ENCODE results near the gene PRUNE2. TPM values are rescaled to one million over a fixed set of nuclear protein-coding genes. Genes with fewer than 3 reads are reported as not detected.

PRUNE2 gene
- total RNA-seq, 4 donors from 2014 or later, result 3.6 to 16.2 (median 6.4) TPM

DNA sequence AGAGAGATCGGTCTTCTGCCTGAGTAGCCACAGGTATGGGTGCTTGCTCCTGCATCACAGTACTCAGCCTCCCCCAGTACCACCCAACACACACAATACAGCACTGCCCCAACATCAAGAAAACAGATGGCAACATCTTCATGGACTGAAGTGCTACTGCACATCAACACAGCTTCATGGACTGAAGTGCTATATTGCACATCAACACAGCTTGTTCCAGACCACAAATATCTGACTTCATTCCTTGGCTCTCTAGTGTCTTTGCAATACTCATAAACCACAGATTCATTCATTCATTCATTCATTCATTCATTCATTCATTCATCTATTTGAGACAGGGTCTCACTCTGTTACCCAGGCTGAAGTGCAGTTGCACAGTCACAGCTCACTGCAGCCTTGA, 172.8 kb downstream of the PRUNE2 start:
- H3K36me3 ChIP-seq, result no peaks in the 10 kb centered on the region
- WGBS, result 100% methylated on average over 1 of the region's 1 CpG
- H3K27ac ChIP-seq, result no peak overlapping the region
- no peak overlapping the region for H3K4me3 ChIP-seq
- H3K27me3 ChIP-seq, result no peaks in the 10 kb centered on the region
- DNase-seq (ENCODE audit: low spot score in 2 of 2), result no peak
- no peaks in the 10 kb centered on the region for H3K4me1 ChIP-seq
- TF ChIP-seq POLR2AphosphoS5 (IDR thresholded peaks at IDR 0.05) (no peak), POLR2A (IDR thresholded peaks at IDR 0.05) (no peak), EP300 (IDR thresholded peaks at IDR 0.05) (no peak), CTCF (IDR thresholded peaks at IDR 0.05) (no peak)
- no peaks in the 10 kb centered on the region for H3K9me3 ChIP-seq

DNA sequence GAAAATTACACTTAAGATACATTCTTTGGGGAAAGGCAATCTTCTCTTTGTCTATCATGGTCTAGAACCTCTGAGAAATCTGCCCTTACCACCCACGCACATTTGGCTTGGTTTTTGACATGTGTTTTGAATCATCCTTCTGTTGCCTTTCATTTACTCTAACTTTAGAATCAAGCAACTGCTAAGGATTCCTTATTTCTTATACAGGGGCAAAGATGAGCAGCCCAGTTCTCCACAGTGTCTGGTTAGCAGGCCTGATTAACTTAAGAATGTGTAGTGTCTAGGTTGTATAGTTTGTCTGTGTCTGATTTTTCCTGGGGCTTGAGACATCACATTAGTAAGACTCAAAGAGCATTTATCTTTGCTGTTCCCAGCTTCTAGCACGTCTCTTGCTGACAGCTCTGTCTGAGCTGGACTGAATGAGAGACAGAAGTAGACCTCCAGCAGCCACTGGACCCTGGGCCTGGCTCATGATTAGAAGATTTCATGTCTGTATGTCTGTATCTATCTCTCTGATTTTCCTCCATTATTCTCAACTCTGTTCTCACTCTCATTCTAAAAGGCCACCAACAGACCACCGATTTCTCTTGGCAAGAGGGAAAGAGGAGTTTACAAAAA, 173.5 kb downstream of the PRUNE2 start:
- WGBS, result 36% methylated on average over 3 of the region's 3 CpGs
- Histone ChIP-seq H3K9me3 (no peaks in the 10 kb centered on the region), H3K27me3 (no peaks in the 10 kb centered on the region), H3K4me3 (no peak overlapping the region), H3K27ac (no peak overlapping the region), H3K4me1 (no peaks in the 10 kb centered on the region), H3K36me3 (no peaks in the 10 kb centered on the region)
- TF ChIP-seq EP300 (IDR thresholded peaks at IDR 0.05) (no peak), CTCF (IDR thresholded peaks at IDR 0.05) (no peak), POLR2AphosphoS5 (IDR thresholded peaks at IDR 0.05) (no peak), POLR2A (IDR thresholded peaks at IDR 0.05) (no peak)
- DNase-seq (ENCODE audit: low spot score in 2 of 2), result no peak

DNA sequence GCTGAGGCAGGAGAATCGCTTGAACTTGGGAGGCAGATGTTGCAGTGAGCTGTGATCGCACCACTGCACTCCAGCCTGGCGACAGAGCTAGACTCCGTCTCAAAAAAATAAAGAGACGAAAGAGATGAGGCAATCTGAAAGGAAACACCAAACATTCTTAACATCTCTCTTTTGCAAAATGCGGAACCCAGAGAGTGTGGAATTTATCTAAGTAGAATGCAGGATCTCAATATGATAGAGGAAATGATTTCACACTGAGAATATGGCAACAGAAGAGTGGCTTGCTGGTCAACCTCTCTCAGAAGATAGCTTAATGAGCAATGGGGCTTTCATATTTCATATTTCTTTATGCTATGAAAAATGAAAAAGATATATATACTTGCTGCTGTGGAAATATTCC, 175.1 kb downstream of the PRUNE2 start:
- no peak for DNase-seq (ENCODE audit: low spot score in 2 of 2)
- 85% methylated on average over 6 of the region's 6 CpGs for WGBS
- no peaks in the 10 kb centered on the region for H3K36me3 ChIP-seq
- no peaks in the 10 kb centered on the region for H3K27me3 ChIP-seq
- H3K4me1 ChIP-seq, result no peaks in the 10 kb centered on the region
- TF ChIP-seq POLR2AphosphoS5 (IDR thresholded peaks at IDR 0.05) (no peak), EP300 (IDR thresholded peaks at IDR 0.05) (no peak), POLR2A (IDR thresholded peaks at IDR 0.05) (no peak), CTCF (IDR thresholded peaks at IDR 0.05) (no peak)
- H3K4me3 ChIP-seq, result no peak overlapping the region
- H3K9me3 ChIP-seq, result no peaks in the 10 kb centered on the region
- no peak overlapping the region for H3K27ac ChIP-seq

DNA sequence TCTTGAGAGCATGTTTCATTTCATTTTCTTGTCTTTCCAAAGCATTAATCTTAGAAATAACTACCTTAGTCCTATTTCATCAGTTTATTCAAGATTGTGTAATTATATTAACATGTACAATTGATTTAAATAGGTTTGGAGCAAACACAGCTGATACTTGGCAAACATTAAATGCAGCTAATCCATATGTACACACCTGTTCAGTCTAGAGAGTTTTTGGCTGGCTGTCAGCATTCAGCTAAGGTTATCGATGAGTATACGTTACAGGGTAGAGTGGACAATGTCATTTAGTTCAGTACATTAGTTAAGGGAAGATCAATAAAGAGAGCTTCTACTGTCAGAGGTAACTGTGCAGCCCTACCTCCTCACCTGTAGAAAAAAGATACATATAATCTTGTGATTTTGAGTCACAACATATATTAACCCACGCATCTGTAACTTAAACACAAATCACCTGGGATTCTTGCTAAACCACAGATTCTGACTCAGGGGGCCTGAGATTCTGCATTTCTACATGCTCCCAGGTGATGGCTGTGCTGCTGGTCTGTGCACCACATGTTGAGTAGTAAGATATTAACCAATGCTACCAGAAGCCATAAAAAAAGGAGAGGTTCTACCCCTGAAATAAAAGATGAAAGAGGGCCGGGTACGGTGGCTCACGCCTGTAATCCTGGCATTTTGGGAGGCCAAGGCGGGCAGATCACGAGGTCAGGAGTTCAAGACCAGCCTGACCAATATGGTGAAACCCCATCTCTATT, 175.8 kb downstream of the PRUNE2 start:
- no peak for TF ChIP-seq CTCF (IDR thresholded peaks at IDR 0.05)
- TF ChIP-seq POLR2A (IDR thresholded peaks at IDR 0.05), result no peak
- no peak for TF ChIP-seq EP300 (IDR thresholded peaks at IDR 0.05)
- TF ChIP-seq POLR2AphosphoS5 (IDR thresholded peaks at IDR 0.05), result no peak
- Histone ChIP-seq H3K9me3 (no peaks in the 10 kb centered on the region), H3K27me3 (no peaks in the 10 kb centered on the region), H3K4me3 (no peak overlapping the region), H3K27ac (no peak overlapping the region), H3K4me1 (no peaks in the 10 kb centered on the region), H3K36me3 (no peaks in the 10 kb centered on the region)
- DNase-seq (ENCODE audit: low spot score in 2 of 2), result no peak
- 84% methylated on average over 8 of the region's 8 CpGs for WGBS

- no peaks in the 10 kb centered on the region for H3K4me1 ChIP-seq
- WGBS, result 89% methylated on average over 3 of the region's 3 CpGs
- no peaks in the 10 kb centered on the region for H3K36me3 ChIP-seq
- no peak for DNase-seq (ENCODE audit: low spot score in 2 of 2)
- no peaks in the 10 kb centered on the region for H3K9me3 ChIP-seq
- TF ChIP-seq POLR2AphosphoS5 (IDR thresholded peaks at IDR 0.05) (no peak), EP300 (IDR thresholded peaks at IDR 0.05) (no peak), CTCF (IDR thresholded peaks at IDR 0.05) (no peak), POLR2A (IDR thresholded peaks at IDR 0.05) (no peak)
- no peaks in the 10 kb centered on the region for H3K27me3 ChIP-seq
- H3K4me3 ChIP-seq, result no peak overlapping the region
- no peak overlapping the region for H3K27ac ChIP-seq
These were observed 176.8 kb downstream of the PRUNE2 start for GRCh38 chr9:76729116-76729515.
